T-helper 2 cell treated with Interferon-gamma antibody and Interleukin-4, amounts not matched to agents 5 μg/mL and 100 μg/mL, for 36 hours (primary cell): ENCODE measurements around the gene KRT17.
"Not testable (repeated sequence)": the region's sequence is repeated elsewhere in the genome, so short reads cannot be mapped to it uniquely, and the experiment has no call there.

Source experiments
- DNase-seq: peaks from one replicate; pipeline ENCODE4 v3.0.0; 2021; ENCODE audit warnings: low spot score
- H3K27ac Mint-ChIP-seq: one replicate; pipeline ENCODE4 v1.8.0; 2021; ENCODE audit warnings: mild to moderate bottlenecking, mixed read lengths
- H3K27me3 Mint-ChIP-seq: one replicate; pipeline ENCODE4 v1.8.0; 2021; ENCODE audit warnings: low read depth, mixed read lengths
- H3K36me3 Mint-ChIP-seq: one replicate; pipeline ENCODE4 v1.8.0; 2021; ENCODE audit warnings: low read depth, mixed read lengths
- H3K4me1 Mint-ChIP-seq: one replicate; pipeline ENCODE4 v1.8.0; 2021; ENCODE audit warnings: low read depth, mixed read lengths
- H3K4me3 Mint-ChIP-seq: one replicate; pipeline ENCODE4 v1.8.0; 2022; ENCODE audit warnings: mild to moderate bottlenecking, moderate library complexity, mixed read lengths
- H3K9me3 Mint-ChIP-seq: one replicate; pipeline ENCODE4 v1.8.0; 2021; ENCODE audit warnings: mixed read lengths

The KRT17 gene

DNA sequence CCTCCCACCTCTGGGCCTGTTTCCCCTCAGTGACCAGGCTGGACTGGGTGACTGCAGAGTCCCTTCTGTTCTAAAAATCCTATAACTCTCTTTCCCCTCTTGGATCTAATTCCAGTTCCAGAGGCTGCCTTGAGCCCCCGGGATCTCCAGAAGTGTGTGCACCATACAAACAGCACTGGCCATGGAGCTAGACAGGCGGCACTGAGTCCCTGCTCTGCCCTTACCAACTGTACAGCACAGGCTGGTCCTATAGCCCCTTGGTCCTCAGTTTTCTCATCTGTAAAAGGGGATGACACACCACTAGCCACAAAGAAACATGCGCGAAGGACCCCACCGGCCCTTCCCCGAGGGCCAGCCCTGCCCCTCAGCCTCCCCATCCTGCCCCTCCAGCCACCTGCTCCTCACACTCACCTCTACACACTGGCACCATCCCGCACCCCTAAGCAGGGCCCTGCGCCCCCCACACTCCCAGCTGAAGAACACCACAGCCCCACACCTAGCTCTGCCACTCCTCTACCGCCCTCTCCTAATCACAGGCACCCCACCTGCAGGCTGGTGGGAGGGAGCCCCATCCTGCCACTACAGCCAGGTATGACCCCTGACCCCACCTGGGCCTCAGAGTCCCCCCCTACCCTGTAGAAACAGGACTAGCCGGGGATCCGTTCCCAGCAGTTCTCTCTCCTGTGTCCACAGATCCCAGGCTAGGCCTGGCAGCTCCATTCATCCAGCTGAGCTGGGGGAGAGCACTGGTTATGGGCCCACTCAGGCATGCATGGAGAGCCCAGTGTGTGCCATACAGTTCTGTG, 10.9 kb downstream of the KRT17 start:
- H3K36me3 Mint-ChIP-seq = no peaks in the 10 kb centered on the region
- H3K4me3 Mint-ChIP-seq = no peak overlapping the region
- no peak overlapping the region for H3K27ac Mint-ChIP-seq
- peaks cover 11% of the 10 kb centered on the region for H3K27me3 Mint-ChIP-seq
- no peak for DNase-seq
- H3K9me3 Mint-ChIP-seq = no peaks in the 10 kb centered on the region
- H3K4me1 Mint-ChIP-seq = no peaks in the 10 kb centered on the region

DNA sequence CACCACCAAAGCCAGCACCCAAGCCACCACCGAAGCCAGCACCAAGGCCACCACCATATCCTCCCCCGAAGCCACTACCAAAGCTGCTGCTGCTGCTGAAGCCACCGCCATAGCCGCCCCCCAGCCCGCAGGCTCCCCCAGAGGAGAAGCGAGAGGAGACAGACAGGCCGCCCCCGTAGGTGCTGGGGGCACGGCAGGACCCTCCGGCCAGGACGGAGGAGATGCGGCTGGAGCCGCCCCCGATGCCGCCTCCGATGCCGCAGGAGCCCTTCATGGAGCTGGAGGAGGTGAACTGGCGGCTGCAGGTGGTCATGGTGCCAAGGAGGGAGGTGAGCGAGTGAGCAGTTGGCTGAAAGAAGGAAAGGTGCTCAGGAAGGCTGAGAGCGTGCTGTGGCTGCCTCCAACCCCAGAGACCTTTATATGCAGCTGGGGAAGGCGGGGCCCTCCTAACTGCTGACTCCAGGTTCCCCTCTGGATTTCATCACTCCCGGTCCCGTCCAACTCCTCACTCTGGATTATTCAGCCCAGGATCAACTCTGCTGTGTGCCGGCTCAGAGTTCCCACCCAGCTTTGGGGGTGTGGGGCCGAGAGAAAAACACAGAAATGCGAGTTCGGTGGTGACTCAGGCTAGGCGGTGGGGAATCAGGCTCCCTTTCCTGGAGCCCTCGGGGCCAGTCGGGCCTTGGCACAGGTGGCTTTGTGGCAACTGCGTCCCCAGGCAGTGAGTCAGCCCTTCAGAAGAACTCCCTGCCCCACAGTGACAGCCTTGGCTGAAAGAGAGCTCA, 11.8 kb downstream of the KRT17 start, which contains the start of gene KRT16:
Gene KRT16 (minus strand): TSS at position 392 of the 785 bp plus-strand sequence. CDS start 79 bp downstream, at position 313.
- H3K27ac Mint-ChIP-seq, H3K36me3 Mint-ChIP-seq, H3K4me1 Mint-ChIP-seq, H3K4me3 Mint-ChIP-seq, DNase-seq, H3K9me3 Mint-ChIP-seq: not testable (repeated sequence)
- H3K27me3 Mint-ChIP-seq = peaks cover 11% of the 10 kb centered on the region

DNA sequence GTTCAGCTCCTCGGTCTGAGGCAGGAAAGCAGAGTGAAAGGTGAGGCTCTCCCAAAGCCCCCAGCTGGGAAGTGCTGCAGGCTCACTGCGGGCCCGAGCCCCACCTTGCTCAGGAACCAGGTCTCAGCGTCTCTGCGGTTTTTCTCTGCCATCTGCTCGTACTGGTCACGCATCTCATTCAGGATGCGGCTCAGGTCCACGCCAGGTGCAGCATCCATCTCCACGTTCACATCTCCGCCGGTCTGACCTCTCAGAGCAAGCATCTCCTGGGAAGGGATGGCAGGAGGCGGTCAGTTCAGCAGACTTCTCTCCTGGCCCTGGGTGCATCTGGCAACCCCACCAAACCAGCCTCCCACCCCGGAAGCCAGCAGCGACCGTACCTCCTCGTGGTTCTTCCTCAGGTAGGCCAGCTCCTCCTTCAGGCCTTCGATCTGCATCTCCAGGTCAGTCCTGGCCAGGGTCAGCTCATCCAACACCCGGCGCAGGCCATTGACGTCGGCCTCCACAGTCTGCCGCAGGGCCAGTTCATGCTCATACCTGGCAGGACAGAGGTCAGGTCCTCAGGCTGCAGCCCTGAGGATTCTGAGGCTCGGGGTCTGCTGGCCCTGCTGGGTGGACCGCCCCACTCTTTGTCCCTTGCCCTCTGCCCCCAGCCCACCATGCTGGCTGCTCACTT, 13.3 kb downstream of the KRT17 start:
- peaks cover 2% of the 10 kb centered on the region for H3K36me3 Mint-ChIP-seq
- DNase-seq = no peak
- H3K4me1 Mint-ChIP-seq = no peaks in the 10 kb centered on the region
- no peak overlapping the region for H3K4me3 Mint-ChIP-seq
- H3K27me3 Mint-ChIP-seq = peaks cover 11% of the 10 kb centered on the region
- H3K9me3 Mint-ChIP-seq = peaks cover 16% of the 10 kb centered on the region
- no peak overlapping the region for H3K27ac Mint-ChIP-seq

DNA sequence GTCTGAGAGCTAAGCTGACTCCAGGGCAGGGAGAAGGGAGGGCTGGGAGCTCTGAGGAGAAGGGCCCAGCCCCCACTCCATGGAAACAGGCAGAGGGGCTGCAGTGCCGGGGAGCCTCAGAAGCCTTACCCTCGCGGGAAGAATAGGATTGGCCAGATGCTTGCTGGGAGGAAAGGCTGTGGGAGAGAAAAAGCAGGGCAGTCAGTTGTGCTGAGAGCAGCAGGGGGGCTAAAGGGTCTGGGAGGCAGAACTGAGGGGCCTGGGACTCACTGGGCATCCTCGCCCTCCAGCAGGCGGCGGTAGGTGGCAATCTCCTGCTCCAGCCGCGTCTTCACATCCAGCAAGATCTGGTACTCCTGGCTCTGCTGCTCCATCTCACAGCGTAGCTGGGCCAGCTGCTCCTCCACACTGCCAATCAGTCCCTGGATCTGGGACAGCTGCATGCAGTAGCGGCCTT, 14.3 kb downstream of the KRT17 start:
- not testable (repeated sequence) for H3K4me3 Mint-ChIP-seq, H3K27ac Mint-ChIP-seq, H3K36me3 Mint-ChIP-seq, DNase-seq, H3K4me1 Mint-ChIP-seq
- peaks cover 13% of the 10 kb centered on the region for H3K27me3 Mint-ChIP-seq
- H3K9me3 Mint-ChIP-seq = peaks cover 16% of the 10 kb centered on the region

DNA sequence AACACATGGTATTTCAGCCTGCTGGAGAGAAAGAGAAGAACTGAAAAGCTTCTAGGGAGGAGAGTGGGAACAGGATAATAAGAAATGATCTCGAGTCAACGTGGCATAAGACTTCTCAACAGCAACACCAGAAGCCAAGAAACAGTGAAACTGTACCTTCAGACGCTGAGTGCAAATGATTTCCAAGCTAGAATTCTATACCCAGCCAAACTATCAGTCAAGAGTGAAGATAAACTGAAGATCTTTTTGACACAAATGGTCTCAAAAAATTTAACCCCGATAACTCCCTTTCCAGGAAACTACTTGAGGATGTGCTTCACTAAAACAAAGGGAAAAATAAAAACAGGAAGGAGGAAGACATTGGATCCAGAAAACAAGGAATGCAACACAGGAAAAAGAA, 17.4 kb downstream of the KRT17 start:
- Mint-ChIP-seq H3K9me3 (peaks cover 16% of the 10 kb centered on the region), H3K27me3 (peaks cover 27% of the 10 kb centered on the region)
- H3K4me1 Mint-ChIP-seq, H3K27ac Mint-ChIP-seq, DNase-seq, H3K36me3 Mint-ChIP-seq, H3K4me3 Mint-ChIP-seq: not testable (repeated sequence)

DNA sequence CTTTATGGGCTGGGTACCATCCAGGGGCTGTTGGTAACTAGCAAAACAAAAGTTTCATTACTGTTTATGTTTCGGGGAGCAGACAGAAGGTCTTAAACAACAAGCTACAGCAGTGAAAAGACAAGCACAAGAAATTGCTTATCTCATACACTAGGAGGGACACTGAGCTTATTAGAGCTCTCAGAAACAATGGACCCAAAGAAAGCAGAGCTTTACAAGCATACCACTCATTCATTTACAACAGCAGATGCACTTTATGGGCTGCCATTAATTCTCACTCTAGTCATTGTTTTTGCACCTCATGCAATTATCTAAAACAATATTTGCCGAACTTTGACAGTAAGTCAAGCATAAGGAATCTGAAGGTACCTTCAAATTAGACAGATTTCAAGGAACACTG, 21.9 kb downstream of the KRT17 start:
- H3K27me3 Mint-ChIP-seq = peaks cover 18% of the 10 kb centered on the region
- H3K27ac Mint-ChIP-seq = no peak overlapping the region
- H3K9me3 Mint-ChIP-seq = peaks cover 12% of the 10 kb centered on the region
- no peaks in the 10 kb centered on the region for H3K4me1 Mint-ChIP-seq
- peaks cover 2% of the 10 kb centered on the region for H3K36me3 Mint-ChIP-seq
- H3K4me3 Mint-ChIP-seq = no peak overlapping the region
- DNase-seq = no peak

DNA sequence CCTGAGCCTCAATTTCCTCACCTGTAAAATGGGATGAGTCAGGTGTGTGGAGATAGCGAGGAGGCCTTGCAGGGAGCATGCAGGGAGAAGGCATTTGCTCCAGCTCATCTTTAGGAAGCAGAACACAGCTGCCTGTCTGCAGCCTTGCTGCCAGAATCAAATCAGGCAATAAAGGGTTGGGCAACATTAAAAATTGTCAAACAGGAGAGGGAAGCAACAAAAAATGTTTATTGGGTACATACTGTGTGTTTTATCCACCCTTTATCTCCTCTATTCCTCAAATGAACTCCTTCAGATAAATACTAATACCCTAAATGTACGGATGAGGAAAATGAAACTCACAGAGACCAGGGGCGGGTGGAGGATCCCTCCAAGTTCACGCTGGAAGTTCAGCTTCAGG, 24.1 kb downstream of the KRT17 start:
- Mint-ChIP-seq H3K4me3 (no peak overlapping the region), H3K4me1 (no peaks in the 10 kb centered on the region), H3K27ac (no peak overlapping the region), H3K36me3 (no peaks in the 10 kb centered on the region), H3K27me3 (peaks cover 15% of the 10 kb centered on the region), H3K9me3 (no peaks in the 10 kb centered on the region)
- no peak for DNase-seq

DNA sequence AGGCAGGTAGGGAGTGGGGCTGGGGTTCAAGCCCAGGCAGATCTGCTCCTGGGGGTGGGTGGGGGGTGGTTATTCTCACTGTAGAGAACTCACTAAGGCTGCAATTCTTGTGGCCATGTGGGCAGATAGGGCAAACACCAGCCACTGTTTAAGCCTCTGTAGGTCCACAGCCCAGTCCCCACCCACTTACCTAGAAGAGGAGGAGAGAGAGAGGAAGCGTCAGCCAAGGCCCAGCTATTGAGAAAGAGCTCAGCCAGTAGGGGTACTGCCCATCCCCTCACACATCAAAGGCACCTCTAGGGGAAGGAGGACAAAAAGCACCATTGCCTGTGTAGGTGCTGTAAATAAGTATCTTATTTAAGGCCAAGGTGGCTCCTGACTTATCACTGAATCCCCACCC, 24.7 kb downstream of the KRT17 start:
- Mint-ChIP-seq H3K27ac (no peak overlapping the region), H3K4me3 (no peak overlapping the region), H3K4me1 (no peaks in the 10 kb centered on the region), H3K36me3 (no peaks in the 10 kb centered on the region), H3K27me3 (peaks cover 16% of the 10 kb centered on the region), H3K9me3 (no peaks in the 10 kb centered on the region)
- no peak for DNase-seq

DNA sequence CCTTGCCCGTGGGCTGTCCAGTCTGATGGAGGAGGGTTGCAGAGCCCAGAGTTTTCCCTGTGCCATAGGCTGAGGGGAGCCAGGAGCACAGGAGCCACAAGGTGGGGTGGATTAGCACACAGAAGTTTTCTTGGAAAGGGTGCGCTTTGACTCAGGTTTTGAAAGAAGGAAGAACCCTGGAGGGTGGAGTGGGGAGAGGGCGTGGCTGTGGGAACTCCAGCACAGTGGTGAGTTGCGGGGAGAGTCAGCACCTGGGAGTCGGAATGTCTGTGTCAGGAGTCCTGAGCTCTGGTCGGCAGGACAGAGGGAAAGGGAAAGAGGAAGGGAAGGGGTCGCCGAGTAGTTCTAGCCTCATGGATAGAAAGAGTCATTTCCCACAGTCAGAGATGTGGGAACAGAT, 28.8 kb downstream of the KRT17 start:
- no peak overlapping the region for H3K4me3 Mint-ChIP-seq
- no peaks in the 10 kb centered on the region for H3K4me1 Mint-ChIP-seq
- DNase-seq = no peak
- peaks cover 5% of the 10 kb centered on the region for H3K27me3 Mint-ChIP-seq
- H3K27ac Mint-ChIP-seq = no peak overlapping the region
- H3K36me3 Mint-ChIP-seq = no peaks in the 10 kb centered on the region
- no peaks in the 10 kb centered on the region for H3K9me3 Mint-ChIP-seq

DNA sequence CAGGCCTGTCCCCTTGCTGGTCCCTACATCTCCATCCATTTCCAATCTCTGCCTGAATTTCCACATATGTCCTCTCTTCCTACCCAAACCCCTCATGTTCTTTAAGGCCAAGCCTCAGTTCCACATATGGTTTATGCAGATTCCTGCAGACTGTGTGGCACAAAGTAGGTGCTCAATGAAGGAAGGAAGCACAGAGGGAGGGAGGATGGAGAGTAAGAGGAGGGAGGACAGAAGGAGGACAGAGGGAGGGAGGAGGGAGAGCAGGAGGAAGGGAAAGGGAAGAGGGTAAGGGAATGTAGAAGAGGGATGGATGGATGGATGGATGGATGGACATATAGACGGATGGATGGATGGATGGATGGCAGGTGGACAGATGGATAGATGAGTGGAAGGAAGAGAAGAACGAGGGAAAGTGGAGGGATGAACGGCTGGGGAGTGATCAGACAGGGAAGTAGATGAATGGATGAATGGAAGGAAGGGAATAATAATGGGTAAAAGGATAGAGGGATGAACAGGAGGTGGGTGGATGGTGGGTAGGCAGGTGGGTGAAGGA, 29.9 kb downstream of the KRT17 start:
- no peak for DNase-seq
- Mint-ChIP-seq H3K4me1 (no peaks in the 10 kb centered on the region), H3K27me3 (peaks cover 5% of the 10 kb centered on the region), H3K4me3 (no peak overlapping the region), H3K27ac (no peak overlapping the region), H3K9me3 (no peaks in the 10 kb centered on the region), H3K36me3 (no peaks in the 10 kb centered on the region)

DNA sequence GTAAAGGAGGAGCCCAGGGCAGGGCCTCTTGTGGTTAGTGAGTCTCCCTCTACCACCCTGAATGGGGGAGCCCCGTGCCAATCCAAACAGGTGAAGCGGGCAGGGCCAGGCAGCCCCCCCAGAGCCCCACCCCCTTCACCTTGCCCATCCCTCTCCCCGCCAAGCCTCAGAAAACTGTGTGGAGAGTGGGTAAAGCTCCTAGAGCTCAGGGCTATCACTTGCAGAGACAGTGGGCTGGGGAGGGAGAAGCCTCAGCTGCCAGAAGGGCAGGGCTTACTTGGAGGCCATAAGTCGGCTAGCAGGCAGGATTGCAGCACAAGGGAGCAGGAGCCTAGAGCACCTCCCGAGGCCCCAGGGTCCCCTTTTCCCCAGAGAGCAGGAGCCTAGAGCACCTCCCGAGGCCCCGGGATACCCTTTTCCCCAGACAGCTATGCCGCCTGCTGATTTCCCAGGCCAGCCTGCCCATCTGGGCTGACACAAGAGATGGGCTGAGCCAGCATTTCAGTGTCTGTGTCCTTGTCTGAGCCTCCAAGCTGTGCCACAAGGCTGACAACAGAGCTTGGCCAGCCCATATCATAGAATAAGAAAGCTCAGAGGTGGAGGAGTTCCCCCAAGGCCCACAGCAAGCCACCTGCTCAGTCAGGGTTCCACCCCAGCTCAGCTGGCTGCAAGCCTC, 30.9 kb downstream of the KRT17 start:
- Mint-ChIP-seq H3K27ac (no peak overlapping the region), H3K4me3 (no peak overlapping the region), H3K36me3 (no peaks in the 10 kb centered on the region), H3K27me3 (peaks cover 5% of the 10 kb centered on the region), H3K9me3 (no peaks in the 10 kb centered on the region), H3K4me1 (no peaks in the 10 kb centered on the region)
- DNase-seq = no peak

DNA sequence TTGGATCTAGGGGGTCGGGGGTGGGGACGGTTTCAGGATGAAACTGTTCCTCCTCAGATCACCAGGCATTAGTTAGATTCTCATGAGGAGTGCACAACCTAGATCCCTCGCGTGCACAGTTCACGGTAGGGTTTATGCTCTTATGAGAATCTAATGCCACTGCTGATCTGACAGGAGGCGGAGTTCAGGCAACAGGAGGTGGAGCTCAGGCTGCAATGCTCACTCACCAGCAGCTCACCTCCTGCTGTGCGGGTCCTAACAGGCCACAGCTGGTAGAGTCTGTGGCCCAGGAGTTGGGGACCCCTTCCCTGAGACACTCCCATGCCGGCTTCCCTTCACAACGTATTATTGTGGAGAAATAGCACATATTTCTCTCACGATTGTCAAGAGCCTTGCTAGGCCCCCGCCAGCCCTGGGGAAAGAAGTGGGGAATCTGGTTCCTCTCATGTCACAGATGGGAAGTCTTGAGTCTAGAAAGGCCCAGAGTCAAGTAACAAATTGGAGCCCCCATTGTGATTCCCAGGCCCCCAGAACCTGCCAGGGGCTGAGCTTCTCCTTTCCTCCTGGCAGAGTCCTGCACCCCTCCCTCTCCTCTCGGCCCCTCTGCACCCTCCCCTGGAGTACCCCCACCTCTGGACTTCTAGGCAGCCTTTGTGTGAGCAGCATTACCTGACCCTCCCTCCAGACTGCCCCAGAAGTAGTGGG, 31.6 kb downstream of the KRT17 start:
- DNase-seq = no peak
- Mint-ChIP-seq H3K4me3 (no peak overlapping the region), H3K27me3 (peaks cover 5% of the 10 kb centered on the region), H3K27ac (no peak overlapping the region), H3K9me3 (no peaks in the 10 kb centered on the region), H3K4me1 (no peaks in the 10 kb centered on the region), H3K36me3 (no peaks in the 10 kb centered on the region)

DNA sequence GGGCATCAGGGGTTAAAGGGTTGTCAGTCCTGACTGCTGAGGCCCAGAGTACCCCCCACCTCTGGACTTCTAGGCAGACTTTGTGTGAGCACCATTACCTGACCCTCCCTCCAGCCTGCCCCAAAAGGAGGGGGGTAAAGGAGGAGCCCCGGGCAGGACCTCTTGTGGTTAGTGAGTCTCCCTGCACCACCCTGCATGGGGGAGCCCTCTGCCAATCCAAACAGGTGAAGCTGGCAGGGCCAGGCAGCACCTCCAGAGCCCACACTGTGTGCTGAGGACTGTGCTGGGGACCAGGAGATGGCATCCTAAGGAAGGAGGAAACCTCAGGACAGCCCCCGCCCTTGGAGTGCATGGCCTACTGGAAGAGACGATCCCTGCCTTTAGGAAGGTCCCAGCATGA, 35.1 kb downstream of the KRT17 start:
- no peak overlapping the region for H3K27ac Mint-ChIP-seq
- no peak for DNase-seq
- H3K27me3 Mint-ChIP-seq = peaks cover 2% of the 10 kb centered on the region
- H3K4me3 Mint-ChIP-seq = no peak overlapping the region
- H3K4me1 Mint-ChIP-seq = no peaks in the 10 kb centered on the region
- no peaks in the 10 kb centered on the region for H3K36me3 Mint-ChIP-seq
- H3K9me3 Mint-ChIP-seq = no peaks in the 10 kb centered on the region
